Central memory CD8-positive, alpha-beta T cell (primary cell): ENCODE results near the gene AGR3.

Source experiments
- ATAC-seq: fragments of 150-1000 bp; cut with Tn5 transposase; replicated peaks from 2 replicates; pipeline ENCODE4 v1.10.0; 2022; ENCODE audit warnings: mild to moderate bottlenecking, moderate FRiP score, moderate number of reproducible peaks; ENCODE audit not compliant: poor library complexity, severe bottlenecking; ENCODE audit errors: extremely low read depth
- DNase-seq, 2 donors: peaks; one replicate each; pipeline ENCODE4 v3.0.0; 2021; ENCODE audit warnings: low spot score in 2 of 2
- H3K27ac Mint-ChIP-seq: one replicate; pipeline ENCODE4 v1.8.0; 2022; ENCODE audit warnings: low read depth, mild to moderate bottlenecking, moderate library complexity, mixed read lengths
- H3K27me3 Mint-ChIP-seq: one replicate; pipeline ENCODE4 v1.8.0; 2022; ENCODE audit warnings: mixed read lengths
- H3K36me3 Mint-ChIP-seq: one replicate; pipeline ENCODE4 v1.8.0; 2022; ENCODE audit warnings: mild to moderate bottlenecking, moderate library complexity, mixed read lengths; ENCODE audit not compliant: insufficient read depth
- H3K4me1 Mint-ChIP-seq: one replicate; pipeline ENCODE4 v1.8.0; 2022; ENCODE audit warnings: mixed read lengths
- H3K4me3 Mint-ChIP-seq: one replicate; pipeline ENCODE4 v1.8.0; 2022; ENCODE audit warnings: mild to moderate bottlenecking, moderate library complexity, mixed read lengths
- H3K9me3 Mint-ChIP-seq: one replicate; pipeline ENCODE4 v1.8.0; 2022; ENCODE audit warnings: mixed read lengths

Gene AGR3

GRCh38 chr7:16812542-16813231 lies 69.1 kb downstream of the AGR3 start:
- Mint-ChIP-seq H3K9me3 (no peaks in the 10 kb centered on the region), H3K27ac (no peak overlapping the region), H3K36me3 (no peaks in the 10 kb centered on the region), H3K4me3 (no peak overlapping the region), H3K27me3 (peaks cover 38% of the 10 kb centered on the region), H3K4me1 (no peaks in the 10 kb centered on the region)
- ATAC-seq (no peak), DNase-seq (no peak)

- ATAC-seq (no peak), DNase-seq (no peak)
- no peak overlapping the region for H3K4me3 Mint-ChIP-seq
- H3K4me1 Mint-ChIP-seq, result no peaks in the 10 kb centered on the region
- peaks cover 42% of the 10 kb centered on the region for H3K27me3 Mint-ChIP-seq
- H3K27ac Mint-ChIP-seq, result no peak overlapping the region
- H3K9me3 Mint-ChIP-seq, result no peaks in the 10 kb centered on the region
- no peaks in the 10 kb centered on the region for H3K36me3 Mint-ChIP-seq
Measured at GRCh38 chr7:16811551-16811950, 70.2 kb downstream of the AGR3 start.

- peaks cover 36% of the 10 kb centered on the region for H3K27me3 Mint-ChIP-seq
- no peaks in the 10 kb centered on the region for H3K4me1 Mint-ChIP-seq
- H3K9me3 Mint-ChIP-seq, result no peaks in the 10 kb centered on the region
- H3K36me3 Mint-ChIP-seq, result no peaks in the 10 kb centered on the region
- no peak overlapping the region for H3K4me3 Mint-ChIP-seq
- DNase-seq (no peak), ATAC-seq (no peak)
- H3K27ac Mint-ChIP-seq, result no peak overlapping the region
Measured at GRCh38 chr7:16810573-16810972, 71.2 kb downstream of the AGR3 start.

GRCh38 chr7:16810112-16810511 lies 71.7 kb downstream of the AGR3 start:
- no peak for DNase-seq
- Mint-ChIP-seq H3K36me3 (no peaks in the 10 kb centered on the region), H3K27me3 (peaks cover 31% of the 10 kb centered on the region), H3K4me3 (no peak overlapping the region), H3K9me3 (no peaks in the 10 kb centered on the region), H3K27ac (no peak overlapping the region), H3K4me1 (no peaks in the 10 kb centered on the region)
- no peak for ATAC-seq
